Suprapubic skin (tissue), 3 donors: ENCODE results near the gene HDAC7.

Experiments used
- CTCF ChIP-seq, 2 donors: fragments of 200-600 bp in 1 of 2; fragments of 450-650 bp in 1 of 2; sonication (generic) in 1 of 2; IDR thresholded peaks; one replicate each; pipeline ENCODE4 v1.5.1; 2016 to 2019; ENCODE audit warnings: antibody characterized with exemption in 2 of 2, mild to moderate bottlenecking in 1 of 2, moderate library complexity in 1 of 2
- POLR2A ChIP-seq, 2 donors: fragments of 450-650 bp; IDR thresholded peaks; one replicate each; pipeline ENCODE4 v1.6.1; 2017; ENCODE audit warnings: antibody characterized with exemption in 2 of 2, mild to moderate bottlenecking in 2 of 2, moderate library complexity in 2 of 2

GRCh38 chr12:47856721-47857575, 37.2 kb upstream of the HDAC7 start:
- no peak for TF ChIP-seq CTCF (IDR thresholded peaks at IDR 0.05)
- TF ChIP-seq POLR2A (IDR thresholded peaks at IDR 0.05): no peak
